HepG2 (cell line): ENCODE measurements around the gene PREX1. TPM values are rescaled to one million over a fixed set of nuclear protein-coding genes. Genes with fewer than 3 reads are reported as not detected.

Experiments used
- ATAC-seq: fragments of 200-7000 bp; cut with Tn5 transposase; 3 replicates; pipeline ENCODE4 v1.9.1; 2020; ENCODE audit warnings: mild to moderate bottlenecking, moderate library complexity
- BruUV-seq: library from RNA; stranded (reverse); fragments of 400-500 nt; replicated peaks from 2 replicates; lab custom pipeline; 2021; lab: Mats Ljungman, UMichigan
- CTCF ChIA-PET: fragments of 300-600 bp; formaldehyde crosslinking; extraction: SDS; loops from one replicate; lab custom pipeline; 2021; ENCODE audit warnings: low total read pairs, inconsistent platforms, low intra/inter-chr PET ratio; lab: Yijun Ruan, JAX
- POLR2A ChIA-PET: fragments of 350-600 bp; sonication (Branson Sonifier 250); formaldehyde crosslinking; loops from one replicate; lab custom pipeline; 2020; ENCODE audit warnings: antibody characterized with exemption, inconsistent platforms; lab: Yijun Ruan, JAX
- DNase-seq: peaks from one replicate; pipeline ENCODE4 v3.0.0-alpha.2; 2015; ENCODE audit warnings: low spot score
- FAIRE-seq: peaks from 3 replicates; lab custom pipeline; 2011; peaks lifted over from hg19 to GRCh38; lab: Jason Lieb, UNC
- H2AFZ ChIP-seq: one replicate; pipeline ENCODE4 v1.6.1; 2011; ENCODE audit warnings: low read length, inconsistent platforms
- H3K27ac ChIP-seq: fragments of 300-600 bp; 3 replicates; pipeline ENCODE4 v1.8.0; 2011; ENCODE audit warnings: mixed run types, mild to moderate bottlenecking, mixed read lengths, low read length, inconsistent platforms; ENCODE audit not compliant: insufficient read depth; ENCODE audit errors: extremely low read length
- H3K27me3 ChIP-seq, 2 experiments: fragments of 200-600 bp in 1 of 2; 2 replicates in 1 of 2; 3 replicates in 1 of 2; pipeline versions ENCODE4 v1.6.0 to v1.8.0; 2011; ENCODE audit warnings: low read length in 2 of 2, mild to moderate bottlenecking in 2 of 2, moderate library complexity in 2 of 2, inconsistent platforms in 1 of 2; ENCODE audit not compliant: insufficient read depth in 2 of 2, control insufficient read depth in 1 of 2
- H3K36me3 ChIP-seq, 2 experiments: fragments of 200-600 bp in 1 of 2; replicated peaks in 1 of 2; 2 replicates in 1 of 2; 3 replicates in 1 of 2; pipeline versions ENCODE4 v1.5.1 to v1.8.0; 2011; ENCODE audit warnings: low read length in 2 of 2, inconsistent platforms in 1 of 2; ENCODE audit not compliant: insufficient read depth in 2 of 2, control insufficient read depth in 1 of 2
- H3K4me1 ChIP-seq: 2 replicates; pipeline ENCODE4 v1.5.1; 2012; ENCODE audit warnings: low read length, inconsistent platforms; ENCODE audit not compliant: insufficient read depth
- H3K4me2 ChIP-seq: 2 replicates; pipeline ENCODE4 v1.6.0; 2011; ENCODE audit warnings: low read depth, low read length, inconsistent platforms
- H3K4me3 ChIP-seq, 3 experiments: fragments of 200-600 bp in 1 of 3; sonication (generic), shearing (Covaris generic) in 1 of 3; replicated peaks in 1 of 3; 2 replicates each; pipeline ENCODE4 v1.5.1; 2011 to 2016; ENCODE audit warnings: low read length in 3 of 3, inconsistent platforms in 2 of 3, low read depth in 2 of 3, mild to moderate bottlenecking in 2 of 3, control low read depth in 1 of 3, mixed read lengths in 1 of 3; ENCODE audit not compliant: insufficient read depth in 1 of 3
- H3K79me2 ChIP-seq: one replicate; pipeline ENCODE4 v1.6.1; 2011; ENCODE audit warnings: low read length, inconsistent platforms; ENCODE audit not compliant: insufficient read depth
- H3K9ac ChIP-seq: 2 replicates; pipeline ENCODE4 v1.6.0; 2011; ENCODE audit warnings: mild to moderate bottlenecking, low read depth, low read length, inconsistent platforms; ENCODE audit not compliant: insufficient read depth
- H3K9me3 ChIP-seq: 2 replicates; pipeline ENCODE4 v1.5.1; 2012; ENCODE audit warnings: mild to moderate bottlenecking, low read length
- H4K20me1 ChIP-seq: 2 replicates; pipeline ENCODE4 v1.6.0; 2011; ENCODE audit warnings: inconsistent platforms, mild to moderate bottlenecking, low read length, moderate library complexity; ENCODE audit not compliant: insufficient read depth
- ATF7-NPFF ChIP-seq: sonication (generic); formaldehyde crosslinking; IDR thresholded peaks from 2 replicates; pipeline ENCODE4 v1.8.1; 2023; ENCODE audit warnings: mild to moderate bottlenecking, low read depth, missing genetic modification reagents, moderate library complexity
- BORCS8-MEF2B ChIP-seq: sonication (generic); formaldehyde crosslinking; IDR thresholded peaks from 2 replicates; pipeline ENCODE4 v1.8.0; 2022; ENCODE audit warnings: mild to moderate bottlenecking, missing genetic modification reagents
- FOXO1 ChIP-seq: sonication (generic); formaldehyde crosslinking; IDR thresholded peaks from 2 replicates; pipeline ENCODE4 v1.4.0; 2020; ENCODE audit warnings: missing genetic modification reagents
- KDM2A ChIP-seq: sonication (generic); formaldehyde crosslinking; IDR thresholded peaks from 2 replicates; pipeline ENCODE4 v1.4.0; 2020; ENCODE audit warnings: low read depth, missing genetic modification reagents, borderline replicate concordance
- MAFK ChIP-seq, 2 experiments: IDR thresholded peaks in 1 of 2; conservative IDR thresholded peaks in 1 of 2; 2 replicates each; pipeline ENCODE4 v1.6.1; 2011; ENCODE audit warnings: improper control_type of control experiment in 2 of 2, low read length in 2 of 2
- NR2F6 ChIP-seq, 2 experiments: IDR thresholded peaks; 2 replicates each; pipeline ENCODE4 v1.6.1; 2016; ENCODE audit warnings: antibody characterized with exemption in 1 of 2, mild to moderate bottlenecking in 1 of 2
- PPARG ChIP-seq: conservative IDR thresholded peaks from 2 replicates; pipeline ENCODE4 v1.6.1; 2016; ENCODE audit warnings: missing biosample characterization, missing genetic modification reagents
- SRY ChIP-seq: sonication (generic); formaldehyde crosslinking; IDR thresholded peaks from 2 replicates; pipeline ENCODE4 v1.8.0; 2022; ENCODE audit warnings: mild to moderate bottlenecking, missing genetic modification reagents
- ZNF224 ChIP-seq: sonication (generic); formaldehyde crosslinking; IDR thresholded peaks from 2 replicates; pipeline ENCODE4 v1.5.0; 2020; ENCODE audit warnings: mild to moderate bottlenecking, missing genetic modification reagents
- ZNF30 ChIP-seq: sonication (generic); formaldehyde crosslinking; IDR thresholded peaks from 2 replicates; pipeline ENCODE4 v1.5.0; 2020; ENCODE audit warnings: mild to moderate bottlenecking, missing genetic modification reagents
- ZNF382 ChIP-seq: sonication (generic); formaldehyde crosslinking; IDR thresholded peaks from 2 replicates; pipeline ENCODE4 v1.5.0; 2020; ENCODE audit warnings: missing genetic modification reagents, mild to moderate bottlenecking, borderline replicate concordance
- ZNF547 ChIP-seq: sonication (generic); formaldehyde crosslinking; IDR thresholded peaks from 2 replicates; pipeline ENCODE4 v1.5.1; 2020; ENCODE audit warnings: mild to moderate bottlenecking, missing genetic modification reagents
- ZNF564 ChIP-seq: sonication (generic); formaldehyde crosslinking; IDR thresholded peaks from 2 replicates; pipeline ENCODE4 v1.8.1; 2023; ENCODE audit warnings: mild to moderate bottlenecking, missing genetic modification reagents
- ZNF615 ChIP-seq: sonication (generic); formaldehyde crosslinking; IDR thresholded peaks from 2 replicates; pipeline ENCODE4 v1.5.0; 2020; ENCODE audit warnings: mild to moderate bottlenecking, missing genetic modification reagents, borderline replicate concordance
- WGBS: methylation state at CpG from one replicate; pipeline ENCODE4 v1.1.6; 2017; ENCODE audit warnings: low lambda C conversion rate; 5-methylcytosine and 5-hydroxymethylcytosine counted together
- in situ Hi-C: cut with HindIII; loops from 2 replicates; pipeline ENCODE4 v1.10.0; 2017; ENCODE audit warnings: low pct_unique_long_range_greater_than_20kb; ENCODE audit not compliant: extremely low pct_ligation_motif_present
- intact Hi-C: fragments of 100-400 bp; cut with micrococcal nuclease; formaldehyde crosslinking; loops from one replicate; pipeline ENCODE4 v1.10.0; 2022; ENCODE audit not compliant: unreplicated experiment
- polyA plus RNA-seq, 8 experiments: library from polyadenylated mRNA; depleted of rRNA in 3 of 8; stranded (reverse) in 7 of 8; unstranded in 1 of 8; fragments of >200 nt; fragmentation: Illumina TruSeq in 4 of 8; extraction: Trizol in 4 of 8; gene quantifications; 2 replicates each; pipeline versions ENCODE4 v1.2.1 to v1.2.3, GENCODE V29; 2011 to 2016; ENCODE audit warnings: low read depth in 4 of 8, missing spikeins in 1 of 8, mixed read lengths in 1 of 8; ENCODE audit not compliant: insufficient read depth in 1 of 8
- total RNA-seq, 5 experiments: library from RNA; depleted of rRNA; stranded (reverse); fragments of >200 nt; fragmentation: Illumina TruSeq; extraction: Trizol; gene quantifications; 2 replicates each; pipeline ENCODE4 v1.2.3, GENCODE V29; 2016; ENCODE audit warnings: low read depth in 1 of 5
- TF ChIP-seq, protein P1 (sequence below): sonication (generic); formaldehyde crosslinking; IDR thresholded peaks from 2 replicates; pipeline ENCODE4 v1.5.1; 2020; ENCODE audit warnings: mild to moderate bottlenecking, missing genetic modification reagents, borderline replicate concordance
- TF ChIP-seq, protein P2 (sequence below): sonication (generic); formaldehyde crosslinking; IDR thresholded peaks from 2 replicates; pipeline ENCODE4 v1.4.0; 2020; ENCODE audit warnings: mild to moderate bottlenecking, missing genetic modification reagents
- TF ChIP-seq, protein P3 (sequence below): sonication (generic); IDR thresholded peaks from 2 replicates; pipeline ENCODE4 v1.6.1; 2016; ENCODE audit warnings: low read depth, borderline replicate concordance
- TF ChIP-seq, protein P4 (sequence below): sonication (generic); formaldehyde crosslinking; conservative IDR thresholded peaks from 2 replicates; pipeline ENCODE4 v1.8.1; 2023; ENCODE audit warnings: missing genetic modification reagents

PREX1 gene
- total and polyA plus RNA-seq, 2 of the 13 experiments (the other 11 are each of a cell fraction or from before 2014, with no cell fraction given): 0.02 to 0.04 TPM

DNA sequence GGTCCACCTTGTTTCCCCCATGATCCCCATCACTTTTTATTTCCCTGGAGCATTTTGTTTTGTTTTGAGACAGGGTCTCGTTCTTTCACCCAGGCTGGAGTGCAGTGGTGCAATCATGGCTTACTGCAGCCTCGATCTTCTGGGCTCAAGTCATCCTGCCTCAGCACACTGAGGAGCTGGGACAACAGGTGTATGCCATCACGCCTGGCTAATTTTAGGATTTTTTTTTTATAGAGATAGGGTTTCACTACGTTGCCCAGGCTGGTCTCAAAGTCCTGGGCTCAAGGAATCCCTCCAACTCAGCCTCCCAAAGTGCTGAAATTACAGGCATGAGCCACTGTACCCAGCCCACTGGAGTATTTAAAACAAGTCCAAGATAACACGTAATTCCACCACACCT is 179.9 kb downstream of the PREX1 start:
- no peaks in the 10 kb centered on the region for H4K20me1 ChIP-seq
- WGBS: 12% methylated on average over 5 of the region's 5 CpGs
- no peaks in the 10 kb centered on the region for H3K4me1 ChIP-seq
- in situ Hi-C loops (no loop called here), intact Hi-C loops (no loop called here)
- no peak overlapping the region for H3K27ac ChIP-seq
- TF ChIP-seq ZNF382 (no peak), ZNF615 (CRISPR knock-in tag) (no peak), ZNF564 (CRISPR knock-in tag) (no peak), ZNF547 (CRISPR knock-in tag) (no peak), NR2F6 (IDR thresholded peaks at IDR 0.05) (no peak), NR2F6 (CRISPR knock-in tag; IDR thresholded peaks at IDR 0.05) (no peak), MAFK (conservative IDR thresholded peaks at IDR 0.05 in 1 of 2, IDR thresholded peaks at IDR 0.05 in 1 of 2; ENCODE audit: low read length in 2 of 2) (no peak), SRY (no peak), FOXO1 (CRISPR knock-in tag) (no peak), KDM2A (no peak), ZNF224 (no peak), BORCS8-MEF2B (CRISPR knock-in tag) (no peak), ZNF30 (CRISPR knock-in tag) (no peak), PPARG (CRISPR knock-in tag) (no peak), ATF7-NPFF (CRISPR knock-in tag) (no peak)
- TF ChIP-seq, protein P1, sequence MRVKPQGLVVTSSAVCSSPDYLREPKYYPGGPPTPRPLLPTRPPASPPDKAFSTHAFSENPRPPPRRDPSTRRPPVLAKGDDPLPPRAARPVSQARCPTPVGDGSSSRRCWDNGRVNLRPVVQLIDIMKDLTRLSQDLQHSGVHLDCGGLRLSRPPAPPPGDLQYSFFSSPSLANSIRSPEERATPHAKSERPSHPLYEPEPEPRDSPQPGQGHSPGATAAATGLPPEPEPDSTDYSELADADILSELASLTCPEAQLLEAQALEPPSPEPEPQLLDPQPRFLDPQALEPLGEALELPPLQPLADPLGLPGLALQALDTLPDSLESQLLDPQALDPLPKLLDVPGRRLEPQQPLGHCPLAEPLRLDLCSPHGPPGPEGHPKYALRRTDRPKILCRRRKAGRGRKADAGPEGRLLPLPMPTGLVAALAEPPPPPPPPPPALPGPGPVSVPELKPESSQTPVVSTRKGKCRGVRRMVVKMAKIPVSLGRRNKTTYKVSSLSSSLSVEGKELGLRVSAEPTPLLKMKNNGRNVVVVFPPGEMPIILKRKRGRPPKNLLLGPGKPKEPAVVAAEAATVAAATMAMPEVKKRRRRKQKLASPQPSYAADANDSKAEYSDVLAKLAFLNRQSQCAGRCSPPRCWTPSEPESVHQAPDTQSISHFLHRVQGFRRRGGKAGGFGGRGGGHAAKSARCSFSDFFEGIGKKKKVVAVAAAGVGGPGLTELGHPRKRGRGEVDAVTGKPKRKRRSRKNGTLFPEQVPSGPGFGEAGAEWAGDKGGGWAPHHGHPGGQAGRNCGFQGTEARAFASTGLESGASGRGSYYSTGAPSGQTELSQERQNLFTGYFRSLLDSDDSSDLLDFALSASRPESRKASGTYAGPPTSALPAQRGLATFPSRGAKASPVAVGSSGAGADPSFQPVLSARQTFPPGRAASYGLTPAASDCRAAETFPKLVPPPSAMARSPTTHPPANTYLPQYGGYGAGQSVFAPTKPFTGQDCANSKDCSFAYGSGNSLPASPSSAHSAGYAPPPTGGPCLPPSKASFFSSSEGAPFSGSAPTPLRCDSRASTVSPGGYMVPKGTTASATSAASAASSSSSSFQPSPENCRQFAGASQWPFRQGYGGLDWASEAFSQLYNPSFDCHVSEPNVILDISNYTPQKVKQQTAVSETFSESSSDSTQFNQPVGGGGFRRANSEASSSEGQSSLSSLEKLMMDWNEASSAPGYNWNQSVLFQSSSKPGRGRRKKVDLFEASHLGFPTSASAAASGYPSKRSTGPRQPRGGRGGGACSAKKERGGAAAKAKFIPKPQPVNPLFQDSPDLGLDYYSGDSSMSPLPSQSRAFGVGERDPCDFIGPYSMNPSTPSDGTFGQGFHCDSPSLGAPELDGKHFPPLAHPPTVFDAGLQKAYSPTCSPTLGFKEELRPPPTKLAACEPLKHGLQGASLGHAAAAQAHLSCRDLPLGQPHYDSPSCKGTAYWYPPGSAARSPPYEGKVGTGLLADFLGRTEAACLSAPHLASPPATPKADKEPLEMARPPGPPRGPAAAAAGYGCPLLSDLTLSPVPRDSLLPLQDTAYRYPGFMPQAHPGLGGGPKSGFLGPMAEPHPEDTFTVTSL (CRISPR knock-in tag): no peak
- TF ChIP-seq, protein P2, sequence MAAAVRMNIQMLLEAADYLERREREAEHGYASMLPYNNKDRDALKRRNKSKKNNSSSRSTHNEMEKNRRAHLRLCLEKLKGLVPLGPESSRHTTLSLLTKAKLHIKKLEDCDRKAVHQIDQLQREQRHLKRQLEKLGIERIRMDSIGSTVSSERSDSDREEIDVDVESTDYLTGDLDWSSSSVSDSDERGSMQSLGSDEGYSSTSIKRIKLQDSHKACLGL: no peak
- TF ChIP-seq, protein P3, sequence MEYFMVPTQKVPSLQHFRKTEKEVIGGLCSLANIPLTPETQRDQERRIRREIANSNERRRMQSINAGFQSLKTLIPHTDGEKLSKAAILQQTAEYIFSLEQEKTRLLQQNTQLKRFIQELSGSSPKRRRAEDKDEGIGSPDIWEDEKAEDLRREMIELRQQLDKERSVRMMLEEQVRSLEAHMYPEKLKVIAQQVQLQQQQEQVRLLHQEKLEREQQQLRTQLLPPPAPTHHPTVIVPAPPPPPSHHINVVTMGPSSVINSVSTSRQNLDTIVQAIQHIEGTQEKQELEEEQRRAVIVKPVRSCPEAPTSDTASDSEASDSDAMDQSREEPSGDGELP: no peak
- TF ChIP-seq, protein P4, sequence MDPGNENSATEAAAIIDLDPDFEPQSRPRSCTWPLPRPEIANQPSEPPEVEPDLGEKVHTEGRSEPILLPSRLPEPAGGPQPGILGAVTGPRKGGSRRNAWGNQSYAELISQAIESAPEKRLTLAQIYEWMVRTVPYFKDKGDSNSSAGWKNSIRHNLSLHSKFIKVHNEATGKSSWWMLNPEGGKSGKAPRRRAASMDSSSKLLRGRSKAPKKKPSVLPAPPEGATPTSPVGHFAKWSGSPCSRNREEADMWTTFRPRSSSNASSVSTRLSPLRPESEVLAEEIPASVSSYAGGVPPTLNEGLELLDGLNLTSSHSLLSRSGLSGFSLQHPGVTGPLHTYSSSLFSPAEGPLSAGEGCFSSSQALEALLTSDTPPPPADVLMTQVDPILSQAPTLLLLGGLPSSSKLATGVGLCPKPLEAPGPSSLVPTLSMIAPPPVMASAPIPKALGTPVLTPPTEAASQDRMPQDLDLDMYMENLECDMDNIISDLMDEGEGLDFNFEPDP (CRISPR knock-in tag): no peak
- H3K9ac ChIP-seq: no peak overlapping the region
- H2AFZ ChIP-seq: no peak overlapping the region
- CTCF ChIA-PET: no interaction called here
- no peak for FAIRE-seq
- H3K36me3 ChIP-seq: no peaks in the 10 kb centered on the region
- H3K27me3 ChIP-seq: peaks cover 7 to 45% of the 10 kb centered on the region in 2 experiments; a peak in 4 of 5 replicates
- POLR2A ChIA-PET: no interaction called here
- no peak overlapping the region for H3K4me2 ChIP-seq
- no peaks in the 10 kb centered on the region for H3K9me3 ChIP-seq
- no peak overlapping the region for H3K4me3 ChIP-seq
- DNase-seq: no peak
- BruUV-seq: no TSS peak
- no peaks in the 10 kb centered on the region for H3K79me2 ChIP-seq
- no peak for ATAC-seq
